GM10847 (cell line): ENCODE measurements around the gene CREB3L4.

Experiments used
- POLR2A ChIP-seq: IDR thresholded peaks from 2 replicates; pipeline ENCODE4 v1.6.1; 2011; ENCODE audit not compliant: insufficient read length; ENCODE audit errors: extremely low read depth

Gene CREB3L4

DNA sequence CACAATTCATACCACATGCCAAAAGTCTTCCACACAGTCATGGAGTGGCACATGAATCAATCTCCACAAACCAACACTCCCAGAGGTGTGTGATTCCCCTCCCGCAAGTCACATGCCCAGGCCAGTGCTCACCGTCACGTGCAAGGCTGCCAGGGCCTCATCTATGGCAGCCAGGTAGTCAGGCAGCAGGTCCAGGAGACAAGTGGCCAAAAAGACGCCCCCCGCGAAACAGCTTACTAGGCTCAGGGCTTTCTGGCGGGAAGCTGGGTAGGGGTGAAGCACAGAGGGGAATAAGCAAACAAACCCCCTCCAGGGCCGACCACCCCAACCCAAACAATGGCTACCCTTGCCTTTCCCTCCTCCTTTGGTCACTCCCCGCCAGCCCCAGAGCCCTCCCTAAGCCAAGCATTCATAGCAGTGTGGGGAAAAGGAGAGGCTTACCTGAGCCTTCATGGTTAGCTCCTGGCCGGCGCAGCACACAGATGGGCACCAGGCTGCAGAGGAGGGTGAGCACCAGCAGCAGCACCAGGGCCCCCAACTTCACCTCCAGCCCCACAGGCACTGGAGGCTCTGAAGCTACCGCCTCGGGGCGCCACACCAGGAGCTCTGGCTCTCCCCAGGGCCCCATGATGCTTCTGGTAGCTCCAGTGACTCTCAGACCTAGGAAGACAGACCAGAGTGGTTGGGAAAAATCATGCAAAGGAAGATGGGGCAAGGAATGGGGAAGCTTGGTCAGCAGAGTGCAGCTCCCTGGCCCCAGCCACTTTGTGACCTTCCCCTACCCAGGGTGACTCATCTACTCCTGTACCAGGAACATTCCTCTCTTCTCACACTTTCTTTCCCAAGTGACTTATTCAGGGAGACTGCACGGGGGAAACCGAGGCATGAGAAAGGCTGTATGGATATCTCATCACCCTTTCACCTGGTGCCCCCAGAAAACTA lies 5.3 kb upstream of the CREB3L4 start:
- no peak for TF ChIP-seq POLR2A

DNA sequence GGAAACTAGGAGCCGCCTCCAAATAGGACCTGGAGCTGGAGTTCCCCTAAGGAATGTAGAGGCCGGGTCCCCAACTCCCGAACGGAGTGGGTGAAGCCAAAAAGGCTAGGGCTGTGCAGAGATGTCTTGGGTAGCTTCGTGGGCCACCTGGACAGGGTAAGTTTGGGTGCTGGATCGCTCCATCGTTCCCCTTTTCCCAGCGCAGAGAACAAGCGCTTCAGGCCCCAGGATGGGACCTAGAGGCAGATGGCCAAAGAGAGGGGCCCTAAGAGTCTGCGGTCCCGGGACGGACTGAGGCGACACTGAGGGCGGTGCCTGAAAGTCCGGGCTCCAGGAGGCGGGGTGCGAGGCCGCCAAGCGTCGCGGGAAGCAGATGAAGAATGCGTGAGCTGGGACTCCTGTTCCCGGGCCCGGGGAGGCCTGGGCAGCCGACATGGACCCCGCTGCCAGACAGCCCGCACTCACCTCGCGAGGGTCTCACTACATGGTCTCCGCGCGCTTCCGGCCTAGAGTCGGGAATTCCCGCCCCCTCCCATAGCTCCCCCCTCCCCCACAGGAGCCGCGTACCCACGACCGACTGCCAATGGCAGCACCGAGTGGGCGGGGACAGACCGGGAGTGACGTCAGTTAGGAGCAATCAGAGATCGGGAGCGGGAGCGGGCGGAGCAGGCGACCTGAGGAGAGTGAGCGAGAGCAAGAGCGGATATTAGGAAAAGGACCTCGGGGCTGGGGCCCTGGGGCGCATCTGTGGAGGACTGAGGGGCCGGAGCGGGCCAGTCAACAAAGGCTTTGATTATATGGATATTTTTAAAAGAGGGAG lies 4.5 kb upstream of the CREB3L4 start, which contains the start of gene SLC39A1:
Gene SLC39A1, minus strand, starts transcription at position 508 of the 820 bp plus-strand sequence. CDS start 822 bp downstream, outside the sequence.
- TF ChIP-seq POLR2A, result peak; percentile 60

DNA sequence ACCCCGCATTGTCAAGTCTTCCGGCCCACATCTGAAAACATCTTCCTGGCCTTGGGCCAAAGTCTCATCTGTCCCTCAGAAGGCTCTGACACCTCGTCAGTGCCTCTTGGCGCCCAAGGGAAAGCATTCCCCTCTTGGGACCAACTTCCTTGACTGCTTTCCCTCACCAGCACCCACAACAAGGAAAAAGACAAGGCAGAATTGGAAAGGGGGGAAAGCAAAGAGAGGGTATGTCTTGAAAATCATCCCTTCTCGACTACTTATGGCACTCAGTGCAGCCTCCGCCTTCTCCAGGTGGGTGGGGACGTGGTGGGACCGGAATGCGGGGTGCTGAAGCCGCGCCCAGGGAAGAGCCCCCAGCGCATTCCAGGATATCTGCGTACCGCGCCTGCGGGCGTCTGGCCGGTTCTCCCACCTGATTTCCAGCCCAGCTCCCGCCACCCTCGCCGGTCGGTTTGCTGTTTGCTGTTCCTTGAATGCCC lies 3.8 kb upstream of the CREB3L4 start:
- TF ChIP-seq POLR2A, result no peak

DNA sequence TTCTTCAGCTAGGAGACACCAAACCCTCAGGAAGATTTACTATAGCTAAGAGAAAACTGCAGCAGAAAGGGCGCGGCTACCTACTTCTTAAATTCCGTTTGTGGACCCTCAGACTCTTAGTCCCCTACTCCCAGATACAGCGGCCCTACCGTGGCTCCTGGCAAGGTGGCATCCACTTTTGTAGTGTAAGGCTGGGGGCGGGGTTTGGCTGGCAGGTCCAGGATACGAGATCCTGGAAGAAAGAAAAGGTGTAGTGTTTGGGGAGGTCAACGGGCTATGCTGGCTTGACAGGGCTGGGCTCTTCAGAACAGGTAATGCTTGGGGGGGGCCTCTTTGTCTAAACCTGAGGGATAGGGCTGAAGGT lies 280 bp downstream of the CREB3L4 start:
- no peak for TF ChIP-seq POLR2A

DNA sequence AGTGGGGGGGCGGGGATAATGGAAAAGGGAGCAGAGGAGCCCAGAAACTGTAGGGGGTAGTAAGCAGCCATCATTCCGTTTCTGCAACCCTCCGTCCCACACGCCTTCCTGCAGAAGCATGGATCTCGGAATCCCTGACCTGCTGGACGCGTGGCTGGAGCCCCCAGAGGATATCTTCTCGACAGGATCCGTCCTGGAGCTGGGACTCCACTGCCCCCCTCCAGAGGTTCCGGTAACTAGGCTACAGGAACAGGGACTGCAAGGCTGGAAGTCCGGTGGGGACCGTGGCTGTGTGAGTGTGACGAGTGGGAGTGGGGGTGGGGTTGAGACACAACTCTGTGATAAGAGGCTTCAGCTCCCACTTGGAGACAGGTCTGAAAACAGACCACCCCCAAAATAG lies 706 bp downstream of the CREB3L4 start:
- no peak for TF ChIP-seq POLR2A

DNA sequence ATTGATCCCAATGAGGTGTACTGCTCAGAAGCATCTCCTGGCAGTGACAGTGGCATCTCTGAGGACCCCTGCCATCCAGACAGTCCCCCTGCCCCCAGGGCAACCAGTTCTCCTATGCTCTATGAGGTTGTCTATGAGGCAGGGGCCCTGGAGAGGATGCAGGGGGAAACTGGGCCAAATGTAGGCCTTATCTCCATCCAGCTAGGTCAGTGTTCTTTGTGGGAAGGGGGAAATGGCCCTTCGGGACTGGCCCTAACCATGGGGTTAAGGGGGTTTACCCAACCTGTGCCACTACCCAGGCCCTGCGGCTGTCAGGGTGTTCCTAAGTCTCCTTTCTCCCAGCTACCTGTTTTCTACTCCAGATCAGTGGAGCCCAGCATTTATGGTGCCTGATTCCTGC lies 1.3 kb downstream of the CREB3L4 start:
- TF ChIP-seq POLR2A, result no peak

DNA sequence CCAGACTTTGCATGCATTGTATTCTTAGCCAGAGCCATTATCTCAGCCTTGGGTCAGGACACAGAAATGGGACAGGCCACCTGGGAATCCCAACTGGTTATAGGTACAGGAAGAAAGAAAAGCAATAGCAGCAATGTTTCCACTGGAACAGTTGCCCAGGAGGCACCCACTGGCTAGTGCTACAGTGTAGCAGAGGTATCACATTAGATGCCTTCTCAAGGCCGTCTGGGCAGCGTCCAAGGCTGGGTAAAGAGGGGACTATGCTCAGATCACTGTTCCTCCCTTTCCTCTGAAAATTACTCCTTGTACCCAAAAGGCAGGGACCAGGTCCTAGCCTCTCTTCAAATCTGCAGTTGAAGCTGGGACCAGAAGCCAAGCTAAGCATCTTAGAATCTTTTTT lies 2.6 kb downstream of the CREB3L4 start:
- TF ChIP-seq POLR2A, result no peak

DNA sequence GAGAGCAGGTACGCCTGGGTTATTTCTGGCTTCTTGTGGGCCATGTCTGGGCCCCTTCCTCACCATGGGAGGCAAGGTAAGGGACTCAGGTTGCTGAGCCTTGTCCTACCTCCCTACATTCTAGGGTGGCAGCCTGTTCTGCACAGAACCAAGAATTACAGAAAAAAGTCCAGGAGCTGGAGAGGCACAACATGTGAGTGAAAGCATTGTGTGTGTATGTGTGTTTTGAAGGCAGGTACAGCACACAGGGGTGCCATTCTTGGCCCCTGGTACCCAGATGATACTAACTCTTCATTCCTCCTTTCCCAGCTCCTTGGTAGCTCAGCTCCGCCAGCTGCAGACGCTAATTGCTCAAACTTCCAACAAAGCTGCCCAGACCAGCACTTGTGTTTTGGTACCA lies 5.4 kb downstream of the CREB3L4 start:
- no peak for TF ChIP-seq POLR2A

DNA sequence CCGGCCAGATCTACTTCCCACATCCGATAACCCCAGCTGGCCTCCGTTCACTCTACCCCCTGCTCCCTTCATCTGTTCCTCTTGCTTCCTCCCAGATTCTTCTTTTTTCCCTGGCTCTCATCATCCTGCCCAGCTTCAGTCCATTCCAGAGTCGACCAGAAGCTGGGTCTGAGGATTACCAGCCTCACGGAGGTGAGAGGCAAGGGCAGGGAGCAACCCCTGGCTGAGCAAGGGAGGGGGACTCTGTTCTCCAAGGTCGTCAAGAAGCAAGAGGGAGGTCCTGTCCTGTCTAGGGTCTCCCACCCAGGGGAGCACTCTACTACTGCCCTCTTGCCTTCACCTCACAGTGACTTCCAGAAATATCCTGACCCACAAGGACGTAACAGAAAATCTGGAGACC lies 5.8 kb downstream of the CREB3L4 start:
- no peak for TF ChIP-seq POLR2A

DNA sequence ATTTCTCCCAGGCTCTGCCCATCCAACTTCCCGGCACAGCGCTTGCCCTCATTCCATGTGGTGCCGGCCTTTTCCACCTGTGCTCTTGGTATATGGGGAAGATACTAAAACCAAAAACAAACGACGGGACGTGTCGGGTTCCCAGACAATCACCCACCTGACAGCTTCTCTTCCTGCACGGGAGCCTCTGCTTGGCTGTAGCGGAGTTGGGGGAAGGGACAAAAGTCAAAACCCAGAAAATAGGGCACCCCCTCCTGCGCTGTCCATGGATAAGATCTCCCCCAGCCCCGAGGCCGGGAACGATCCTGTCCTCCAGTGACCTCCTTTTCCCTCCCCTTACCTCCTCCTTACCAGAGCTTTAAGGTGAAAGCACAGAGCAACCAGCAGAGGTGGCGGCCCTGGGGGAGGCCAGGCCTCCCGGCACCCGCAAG lies 9.1 kb downstream of the CREB3L4 start:
- no peak for TF ChIP-seq POLR2A

DNA sequence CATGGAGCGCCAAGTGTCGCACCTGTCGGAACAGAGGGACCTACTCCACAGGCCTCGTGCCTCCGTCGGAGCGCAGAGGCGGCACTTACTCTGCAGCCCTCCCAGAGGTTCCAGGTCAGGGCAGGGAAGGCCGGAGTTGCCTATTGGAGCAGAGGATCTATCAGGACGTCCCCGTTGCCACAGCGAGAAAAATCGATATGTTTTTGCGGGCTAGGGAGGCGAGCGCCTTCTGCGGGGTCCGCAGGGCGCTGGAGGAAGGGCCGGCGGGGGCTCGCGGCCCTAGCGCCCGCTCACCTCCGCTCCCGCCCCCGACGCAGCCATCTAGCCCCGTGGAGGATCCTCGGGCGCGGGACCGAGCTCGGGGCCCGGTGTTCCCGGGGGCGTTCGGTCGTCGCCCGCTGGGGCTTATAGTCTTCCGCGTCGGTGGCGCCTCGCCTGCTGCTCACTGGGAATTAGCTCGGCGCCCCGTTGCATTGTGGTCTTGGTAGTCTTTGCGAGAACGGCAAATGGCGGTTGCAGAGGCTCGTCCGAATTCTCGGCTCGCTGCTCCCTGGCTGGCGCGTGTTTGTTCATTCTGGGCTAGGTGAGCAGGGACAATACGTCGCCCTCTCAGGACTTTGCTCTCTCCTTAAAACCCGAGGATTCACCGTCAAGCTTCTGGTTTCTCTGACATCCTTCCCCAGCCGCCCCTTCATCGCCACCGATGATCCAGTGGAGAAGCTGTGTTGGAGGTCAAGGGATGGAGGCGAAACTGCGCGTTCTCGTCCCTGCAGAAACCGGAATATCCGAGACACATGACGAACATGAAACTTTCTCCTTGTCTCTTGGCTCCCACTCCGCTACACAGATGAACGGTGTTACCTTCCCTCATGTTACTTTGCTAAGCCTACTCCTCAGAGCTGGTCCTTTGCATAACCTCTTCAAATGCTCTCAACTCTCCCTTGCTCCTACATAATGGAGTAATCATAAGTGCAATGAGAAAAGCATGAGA lies 9.8 kb downstream of the CREB3L4 start, which contains the start of gene JTB:
Gene JTB, minus strand, starts transcription at position 425 of the 991 bp plus-strand sequence. Its CDS starts 422 bp downstream, at position 3.
- peak; percentile 87 for TF ChIP-seq POLR2A

DNA sequence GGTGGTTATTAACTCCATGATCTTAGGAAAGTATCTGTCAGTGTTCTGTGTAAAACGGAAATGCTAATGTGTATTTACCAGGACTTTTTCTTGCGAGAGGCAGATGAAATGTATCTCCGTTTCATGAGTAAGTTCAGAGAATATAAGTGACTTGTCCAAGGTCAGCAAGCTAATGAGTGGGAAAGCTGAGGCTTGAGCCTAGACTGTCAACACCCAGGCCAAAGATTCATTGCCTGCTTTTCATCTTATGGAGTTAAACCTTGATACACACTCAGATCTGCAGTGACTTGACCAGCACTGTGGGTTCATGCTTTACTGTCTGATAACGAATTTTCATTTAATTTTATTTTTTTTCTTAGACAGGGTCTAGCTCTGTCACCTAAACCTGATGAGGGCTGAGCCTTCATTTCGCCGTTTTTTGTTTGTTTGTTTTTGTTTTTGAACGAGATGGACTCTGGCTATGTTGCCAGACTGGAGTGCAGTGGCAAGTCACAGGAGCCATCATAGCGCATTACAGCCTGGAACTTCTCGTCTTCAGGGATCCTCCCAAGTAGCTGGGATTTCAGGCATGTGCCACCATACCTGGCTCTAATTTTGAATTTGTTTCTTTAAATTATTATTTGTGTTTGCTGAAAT lies 10.7 kb downstream of the CREB3L4 start:
- TF ChIP-seq POLR2A, result no peak

DNA sequence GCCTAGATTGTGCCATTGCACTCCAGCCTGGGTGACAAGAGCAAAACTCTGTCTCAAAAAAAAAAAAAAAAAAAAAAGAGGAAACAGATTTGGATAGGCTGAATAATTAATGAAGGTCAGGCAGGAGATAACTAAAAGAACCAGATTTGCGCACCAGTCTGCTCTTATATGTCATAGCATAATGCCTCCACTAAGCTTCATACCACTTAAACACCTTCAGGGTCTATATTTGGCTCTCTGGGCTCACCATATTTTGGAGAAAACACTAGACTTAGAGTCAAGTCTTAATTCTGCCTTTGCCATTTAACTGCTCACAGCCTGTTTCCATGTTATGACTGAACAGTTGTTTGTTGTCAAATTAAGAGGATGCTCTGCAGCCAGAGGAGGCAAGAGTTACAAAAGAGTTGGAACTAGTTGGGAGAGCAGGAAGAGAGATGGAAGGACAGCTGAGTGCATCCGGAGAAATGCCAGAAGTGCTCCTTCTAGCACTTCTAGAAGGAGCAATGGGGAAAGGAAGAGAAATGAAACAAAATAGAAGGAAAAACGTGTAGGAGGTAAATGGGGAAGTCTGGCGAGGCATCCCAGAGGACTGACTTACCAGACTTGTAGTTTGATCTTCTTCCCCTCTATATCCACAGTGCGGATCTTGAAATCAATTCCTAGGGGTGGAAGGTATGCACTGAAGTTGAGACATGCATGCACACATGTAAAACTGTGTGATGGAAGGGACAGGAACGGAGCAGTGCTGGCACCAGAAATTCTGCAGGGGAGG lies 16.6 kb downstream of the CREB3L4 start:
- no peak for TF ChIP-seq POLR2A
